ENCODE measurements around the gene PRR36. TPM values are rescaled to one million over a fixed set of nuclear protein-coding genes. Genes with fewer than 3 reads are reported as not detected.

The PRR36 gene
- total RNA-seq, 1 donor, result not detected

DNA sequence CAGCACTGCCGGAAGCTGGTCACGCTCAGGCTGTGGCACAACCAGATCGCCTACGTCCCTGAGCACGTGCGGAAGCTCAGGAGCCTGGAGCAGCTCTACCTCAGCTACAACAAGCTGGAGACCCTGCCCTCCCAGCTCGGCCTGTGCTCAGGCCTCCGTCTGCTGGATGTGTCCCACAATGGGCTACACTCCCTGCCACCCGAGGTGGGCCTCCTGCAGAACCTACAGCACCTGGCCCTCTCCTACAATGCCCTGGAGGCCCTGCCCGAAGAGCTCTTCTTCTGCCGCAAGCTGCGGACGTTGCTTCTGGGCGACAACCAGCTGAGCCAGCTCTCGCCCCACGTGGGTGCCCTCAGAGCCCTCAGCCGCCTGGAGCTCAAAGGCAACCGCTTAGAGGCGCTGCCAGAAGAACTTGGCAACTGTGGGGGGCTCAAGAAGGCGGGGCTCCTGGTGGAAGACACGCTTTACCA, 26.2 kb upstream of the PRR36 start:
- peak; percentile 69 for DNase-seq (ENCODE audit: insufficient read length, low spot score, missing footprints)
- H3K4me3 ChIP-seq (ENCODE audit: insufficient read depth, low read length), result no peak overlapping the region

GRCh38 chr19:7899751-7900378, 25.7 kb upstream of the PRR36 start:
- TF ChIP-seq, protein P1, sequence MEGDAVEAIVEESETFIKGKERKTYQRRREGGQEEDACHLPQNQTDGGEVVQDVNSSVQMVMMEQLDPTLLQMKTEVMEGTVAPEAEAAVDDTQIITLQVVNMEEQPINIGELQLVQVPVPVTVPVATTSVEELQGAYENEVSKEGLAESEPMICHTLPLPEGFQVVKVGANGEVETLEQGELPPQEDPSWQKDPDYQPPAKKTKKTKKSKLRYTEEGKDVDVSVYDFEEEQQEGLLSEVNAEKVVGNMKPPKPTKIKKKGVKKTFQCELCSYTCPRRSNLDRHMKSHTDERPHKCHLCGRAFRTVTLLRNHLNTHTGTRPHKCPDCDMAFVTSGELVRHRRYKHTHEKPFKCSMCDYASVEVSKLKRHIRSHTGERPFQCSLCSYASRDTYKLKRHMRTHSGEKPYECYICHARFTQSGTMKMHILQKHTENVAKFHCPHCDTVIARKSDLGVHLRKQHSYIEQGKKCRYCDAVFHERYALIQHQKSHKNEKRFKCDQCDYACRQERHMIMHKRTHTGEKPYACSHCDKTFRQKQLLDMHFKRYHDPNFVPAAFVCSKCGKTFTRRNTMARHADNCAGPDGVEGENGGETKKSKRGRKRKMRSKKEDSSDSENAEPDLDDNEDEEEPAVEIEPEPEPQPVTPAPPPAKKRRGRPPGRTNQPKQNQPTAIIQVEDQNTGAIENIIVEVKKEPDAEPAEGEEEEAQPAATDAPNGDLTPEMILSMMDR (IDR thresholded peaks at IDR 0.05; ENCODE audit: extremely low read depth, low read depth, low read length), result no peak
- Histone ChIP-seq H3K79me2 (ENCODE audit: insufficient read depth, low read length) (peaks cover 18% of the 10 kb centered on the region), H3K4me3 (ENCODE audit: insufficient read depth, low read length) (no peak overlapping the region), H3K27ac (ENCODE audit: low read depth, low read length) (no peak overlapping the region), H3K4me1 (ENCODE audit: insufficient read depth, low read length) (peaks cover 10% of the 10 kb centered on the region), H3K4me2 (ENCODE audit: insufficient read depth, low read length) (no peak overlapping the region), H3K27me3 (ENCODE audit: insufficient read depth, low read length) (no peaks in the 10 kb centered on the region), H3K36me3 (ENCODE audit: insufficient read depth, low read length) (peaks cover 9% of the 10 kb centered on the region), H4K20me1 (ENCODE audit: insufficient read depth, low read length) (peaks cover 7% of the 10 kb centered on the region), H3K9me3 (ENCODE audit: low read depth, low read length) (no peaks in the 10 kb centered on the region), H2AFZ (ENCODE audit: low read length) (no peak overlapping the region)
- peak; percentile 60 for DNase-seq (ENCODE audit: insufficient read length, low spot score, missing footprints)

More for the DNA sequence above, 26.2 kb upstream of the PRR36 start:
- H4K20me1 ChIP-seq (ENCODE audit: insufficient read depth, low read length), result peaks cover 13% of the 10 kb centered on the region
- H3K27me3 ChIP-seq (ENCODE audit: insufficient read depth, low read length), result no peaks in the 10 kb centered on the region
- H3K36me3 ChIP-seq (ENCODE audit: insufficient read depth, low read length), result peaks cover 9% of the 10 kb centered on the region
- peaks cover 21% of the 10 kb centered on the region for H3K79me2 ChIP-seq (ENCODE audit: insufficient read depth, low read length)
- H3K27ac ChIP-seq (ENCODE audit: low read depth, low read length), result no peak overlapping the region
- TF ChIP-seq, protein P1 (IDR thresholded peaks at IDR 0.05; ENCODE audit: extremely low read depth, low read depth, low read length), result no peak
- H3K4me2 ChIP-seq (ENCODE audit: insufficient read depth, low read length), result no peak overlapping the region
- H3K9me3 ChIP-seq (ENCODE audit: low read depth, low read length), result no peaks in the 10 kb centered on the region
- no peak overlapping the region for H2AFZ ChIP-seq (ENCODE audit: low read length)
- peaks cover 16% of the 10 kb centered on the region for H3K4me1 ChIP-seq (ENCODE audit: insufficient read depth, low read length)

- Histone ChIP-seq H3K27ac (ENCODE audit: low read depth, low read length) (no peak overlapping the region), H2AFZ (ENCODE audit: low read length) (no peak overlapping the region), H3K27me3 (ENCODE audit: insufficient read depth, low read length) (no peaks in the 10 kb centered on the region), H3K9me3 (ENCODE audit: low read depth, low read length) (no peaks in the 10 kb centered on the region), H3K4me2 (ENCODE audit: insufficient read depth, low read length) (no peak overlapping the region), H3K4me1 (ENCODE audit: insufficient read depth, low read length) (peaks cover 5% of the 10 kb centered on the region), H3K4me3 (ENCODE audit: insufficient read depth, low read length) (no peak overlapping the region), H4K20me1 (ENCODE audit: insufficient read depth, low read length) (no peaks in the 10 kb centered on the region), H3K36me3 (ENCODE audit: insufficient read depth, low read length) (peaks cover 9% of the 10 kb centered on the region), H3K79me2 (ENCODE audit: insufficient read depth, low read length) (peaks cover 17% of the 10 kb centered on the region)
- peak; percentile 39 for DNase-seq (ENCODE audit: insufficient read length, low spot score, missing footprints)
- TF ChIP-seq, protein P1 (IDR thresholded peaks at IDR 0.05; ENCODE audit: extremely low read depth, low read depth, low read length), result no peak
Measured at GRCh38 chr19:7898967-7899366, 24.8 kb upstream of the PRR36 start.

DNA sequence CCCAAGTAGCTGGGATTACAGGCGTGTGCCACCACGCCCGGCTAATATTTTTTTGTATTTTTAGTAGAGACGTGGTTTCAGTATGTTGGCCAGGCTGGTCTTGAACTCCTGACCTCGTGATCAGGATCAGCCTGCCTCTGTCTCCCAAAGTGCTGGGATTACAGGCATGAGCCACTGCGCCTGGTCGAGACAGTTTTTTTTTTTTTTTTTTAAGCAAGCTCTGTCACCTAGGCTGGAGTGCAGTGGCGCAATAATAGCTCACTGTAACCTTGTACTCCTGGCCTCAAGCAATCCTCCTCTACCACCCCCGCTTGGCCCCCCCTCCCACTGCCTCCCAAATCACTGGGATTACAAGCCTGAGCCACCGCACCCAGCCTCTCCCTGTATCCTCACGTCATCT, 23.1 kb upstream of the PRR36 start:
- Histone ChIP-seq H3K4me3 (ENCODE audit: insufficient read depth, low read length) (no peak overlapping the region), H3K9me3 (ENCODE audit: low read depth, low read length) (no peaks in the 10 kb centered on the region), H3K36me3 (ENCODE audit: insufficient read depth, low read length) (peaks cover 9% of the 10 kb centered on the region), H4K20me1 (ENCODE audit: insufficient read depth, low read length) (no peaks in the 10 kb centered on the region), H3K4me2 (ENCODE audit: insufficient read depth, low read length) (no peak overlapping the region), H3K4me1 (ENCODE audit: insufficient read depth, low read length) (no peaks in the 10 kb centered on the region), H3K27ac (ENCODE audit: low read depth, low read length) (no peak overlapping the region), H3K79me2 (ENCODE audit: insufficient read depth, low read length) (peaks cover 14% of the 10 kb centered on the region), H2AFZ (ENCODE audit: low read length) (no peak overlapping the region), H3K27me3 (ENCODE audit: insufficient read depth, low read length) (no peaks in the 10 kb centered on the region)
- DNase-seq (ENCODE audit: insufficient read length, low spot score, missing footprints), result no peak
- TF ChIP-seq, protein P1 (IDR thresholded peaks at IDR 0.05; ENCODE audit: extremely low read depth, low read depth, low read length), result no peak
